WI38 (cell line): Measurements from ENCODE around the gene KCNJ13.
"Not testable (repeated sequence)": the region's sequence is repeated elsewhere in the genome, so short reads cannot be mapped to it uniquely, and the experiment has no call there.

Experiments
- H3K4me3 ChIP-seq: 2 replicates; pipeline ENCODE4 v1.5.1; 2011; ENCODE audit warnings: low read depth, mild to moderate bottlenecking, control low read depth, low read length
- TF ChIP-seq, protein P1 (sequence below): IDR thresholded peaks from 2 replicates; pipeline ENCODE4 v1.5.1; 2012; ENCODE audit warnings: low read depth, mild to moderate bottlenecking, control low read depth, low read length

The KCNJ13 gene

GRCh38 chr2:232721882-232722281, 54.5 kb downstream of the KCNJ13 start:
- TF ChIP-seq, protein P1, sequence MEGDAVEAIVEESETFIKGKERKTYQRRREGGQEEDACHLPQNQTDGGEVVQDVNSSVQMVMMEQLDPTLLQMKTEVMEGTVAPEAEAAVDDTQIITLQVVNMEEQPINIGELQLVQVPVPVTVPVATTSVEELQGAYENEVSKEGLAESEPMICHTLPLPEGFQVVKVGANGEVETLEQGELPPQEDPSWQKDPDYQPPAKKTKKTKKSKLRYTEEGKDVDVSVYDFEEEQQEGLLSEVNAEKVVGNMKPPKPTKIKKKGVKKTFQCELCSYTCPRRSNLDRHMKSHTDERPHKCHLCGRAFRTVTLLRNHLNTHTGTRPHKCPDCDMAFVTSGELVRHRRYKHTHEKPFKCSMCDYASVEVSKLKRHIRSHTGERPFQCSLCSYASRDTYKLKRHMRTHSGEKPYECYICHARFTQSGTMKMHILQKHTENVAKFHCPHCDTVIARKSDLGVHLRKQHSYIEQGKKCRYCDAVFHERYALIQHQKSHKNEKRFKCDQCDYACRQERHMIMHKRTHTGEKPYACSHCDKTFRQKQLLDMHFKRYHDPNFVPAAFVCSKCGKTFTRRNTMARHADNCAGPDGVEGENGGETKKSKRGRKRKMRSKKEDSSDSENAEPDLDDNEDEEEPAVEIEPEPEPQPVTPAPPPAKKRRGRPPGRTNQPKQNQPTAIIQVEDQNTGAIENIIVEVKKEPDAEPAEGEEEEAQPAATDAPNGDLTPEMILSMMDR = no peak
- no peak overlapping the region for H3K4me3 ChIP-seq

DNA sequence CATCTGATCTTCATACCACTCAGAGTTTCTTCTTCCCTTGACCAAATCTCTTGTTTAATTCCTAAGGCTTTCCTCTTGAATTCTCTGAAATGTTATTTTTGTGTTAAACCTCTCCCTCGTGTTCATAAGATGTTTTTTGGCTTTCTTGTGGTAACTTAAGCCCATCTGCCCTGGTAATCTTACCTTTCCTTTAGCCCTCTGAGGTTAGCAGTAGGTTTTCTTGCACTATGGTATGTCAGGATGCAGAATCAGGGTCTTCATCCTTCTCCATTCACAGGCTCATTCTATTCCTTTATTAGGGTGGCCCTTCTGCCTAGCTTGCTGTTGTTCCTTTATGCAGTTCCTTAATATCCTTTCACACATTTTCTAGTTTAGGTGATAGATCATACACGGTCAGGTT, 55.1 kb downstream of the KCNJ13 start:
- TF ChIP-seq, protein P1 = no peak
- H3K4me3 ChIP-seq = no peak overlapping the region

DNA sequence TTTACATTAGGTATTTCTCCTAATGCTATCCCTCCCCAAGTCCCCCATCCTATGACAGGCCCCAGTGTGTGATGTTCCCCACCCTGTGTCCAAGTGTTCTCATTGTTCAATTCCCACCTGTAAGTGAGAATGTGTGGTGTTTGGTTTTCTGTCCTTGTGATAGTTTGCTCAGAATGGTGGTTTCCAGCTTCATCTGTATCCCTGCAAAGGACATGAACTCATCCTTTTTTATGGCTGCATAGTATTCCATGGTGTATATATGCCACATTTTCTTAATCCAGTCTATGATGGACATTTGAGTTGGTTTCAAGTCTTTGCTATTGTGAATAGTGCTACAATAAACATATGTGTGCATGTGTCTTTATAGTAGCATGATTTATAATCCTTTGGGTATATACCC, 56.3 kb downstream of the KCNJ13 start:
- not testable (repeated sequence) for H3K4me3 ChIP-seq
